OCI-LY1 (cell line): ENCODE data around the gene HIC2.
"Not testable (repeated sequence)": the region's sequence is repeated elsewhere in the genome, so short reads cannot be mapped to it uniquely, and the experiment has no call there.

Experiments
- EZH2 ChIP-seq: fragments of 200-600 bp; sonication (generic), shearing (Covaris generic); IDR thresholded peaks from 2 replicates; pipeline ENCODE4 v1.8.0; 2017; ENCODE audit warnings: borderline replicate concordance, mixed run types, mild to moderate bottlenecking, antibody characterized with exemption, low read length, moderate library complexity, mixed read lengths
- TF ChIP-seq, protein P1 (sequence below): fragments of 200-600 bp; sonication (generic), shearing (Covaris generic); IDR thresholded peaks from 2 replicates; pipeline ENCODE4 v1.5.1; 2017; ENCODE audit warnings: mild to moderate bottlenecking, antibody characterized with exemption, low read length, moderate library complexity, mixed read lengths

DNA sequence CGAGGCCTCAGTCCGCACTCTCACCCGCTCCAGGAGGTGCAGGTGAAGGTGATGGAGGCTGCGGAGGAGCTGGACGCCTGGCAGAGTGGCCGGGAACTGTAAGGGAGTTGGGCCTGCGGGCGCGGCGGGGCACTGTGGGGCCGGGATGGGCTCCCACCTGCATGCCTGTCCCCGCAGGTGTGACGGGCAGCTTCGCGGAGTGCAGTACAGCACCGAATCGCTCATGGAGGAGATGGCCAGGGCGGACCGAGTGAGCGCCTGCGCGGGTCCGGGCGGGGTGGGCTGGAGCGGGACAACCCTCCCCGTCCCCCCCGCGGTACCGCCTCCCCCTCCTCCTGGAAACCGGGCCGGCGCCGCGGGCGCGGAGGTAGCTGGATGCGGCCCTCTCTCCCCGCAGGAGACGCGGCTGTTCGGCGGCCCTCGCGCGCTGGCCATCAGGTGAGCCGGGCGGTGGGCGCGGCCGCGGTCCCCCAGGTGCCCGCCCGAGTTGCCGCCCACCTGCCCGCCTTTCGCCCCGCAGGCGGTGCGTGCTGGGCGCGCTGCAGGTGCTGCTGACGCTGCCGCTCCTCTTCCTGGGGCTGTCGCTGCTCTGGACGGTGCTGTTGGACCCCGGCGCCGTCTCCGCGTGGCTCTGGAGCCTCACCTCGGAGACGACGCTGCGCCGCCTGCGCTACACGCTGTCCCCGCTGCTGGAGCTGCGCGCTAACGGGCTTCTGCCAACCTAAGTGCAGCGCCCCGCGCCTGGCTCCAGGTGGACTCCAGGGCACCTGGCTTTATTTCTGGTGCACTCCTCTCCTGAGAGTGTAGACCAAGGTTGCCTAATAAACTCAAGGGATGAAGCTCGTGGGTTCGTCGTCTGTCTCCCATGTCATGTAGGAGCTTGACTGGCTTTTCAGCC is 52.2 kb downstream of the HIC2 start:
- TF ChIP-seq, protein P1, sequence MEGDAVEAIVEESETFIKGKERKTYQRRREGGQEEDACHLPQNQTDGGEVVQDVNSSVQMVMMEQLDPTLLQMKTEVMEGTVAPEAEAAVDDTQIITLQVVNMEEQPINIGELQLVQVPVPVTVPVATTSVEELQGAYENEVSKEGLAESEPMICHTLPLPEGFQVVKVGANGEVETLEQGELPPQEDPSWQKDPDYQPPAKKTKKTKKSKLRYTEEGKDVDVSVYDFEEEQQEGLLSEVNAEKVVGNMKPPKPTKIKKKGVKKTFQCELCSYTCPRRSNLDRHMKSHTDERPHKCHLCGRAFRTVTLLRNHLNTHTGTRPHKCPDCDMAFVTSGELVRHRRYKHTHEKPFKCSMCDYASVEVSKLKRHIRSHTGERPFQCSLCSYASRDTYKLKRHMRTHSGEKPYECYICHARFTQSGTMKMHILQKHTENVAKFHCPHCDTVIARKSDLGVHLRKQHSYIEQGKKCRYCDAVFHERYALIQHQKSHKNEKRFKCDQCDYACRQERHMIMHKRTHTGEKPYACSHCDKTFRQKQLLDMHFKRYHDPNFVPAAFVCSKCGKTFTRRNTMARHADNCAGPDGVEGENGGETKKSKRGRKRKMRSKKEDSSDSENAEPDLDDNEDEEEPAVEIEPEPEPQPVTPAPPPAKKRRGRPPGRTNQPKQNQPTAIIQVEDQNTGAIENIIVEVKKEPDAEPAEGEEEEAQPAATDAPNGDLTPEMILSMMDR = not testable (repeated sequence)
- not testable (repeated sequence) for TF ChIP-seq EZH2
